Measurements from ENCODE around the gene SRSF9.
"Not testable (repeated sequence)": the region's sequence is repeated elsewhere in the genome, so short reads cannot be mapped to it uniquely, and the experiment has no call there.

SRSF9 gene

DNA sequence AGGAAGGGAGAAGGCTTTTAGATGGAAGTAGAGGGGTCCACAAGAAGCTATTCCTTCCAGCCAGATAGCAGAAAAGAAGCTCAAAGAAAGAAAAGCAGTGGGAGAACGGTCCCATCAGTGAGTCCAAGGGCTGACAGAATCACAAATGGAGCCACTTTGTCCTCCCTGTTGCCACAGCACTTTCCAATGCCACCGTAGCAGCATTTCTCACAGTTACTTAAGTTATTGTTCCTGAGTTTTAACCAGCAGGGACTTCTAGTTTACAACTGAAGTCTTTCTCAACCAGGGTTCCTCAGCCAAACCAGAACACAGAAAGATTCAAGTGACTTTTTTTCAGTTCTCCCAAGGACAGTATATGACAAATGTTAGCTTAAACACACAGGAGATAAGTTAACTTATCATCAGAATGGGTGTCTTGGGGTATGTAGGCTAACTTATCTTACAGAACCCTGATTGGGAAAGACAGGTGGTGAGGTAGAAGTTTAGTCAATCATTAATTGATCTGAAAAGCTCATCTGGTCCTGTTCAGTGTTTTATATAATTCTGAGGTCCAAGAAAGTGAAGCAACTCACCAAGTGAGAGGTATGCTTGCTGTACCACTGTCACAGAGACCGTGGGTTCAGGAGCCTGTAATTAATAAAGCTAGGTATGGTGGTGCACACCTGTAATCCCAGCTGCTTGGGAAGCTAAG lies 16.3 kb downstream of the SRSF9 start:
- Histone ChIP-seq H3K9ac (no peak overlapping the region), H2AFZ (ENCODE audit: low read depth) (no peak overlapping the region), H3K4me1 (ENCODE audit: low read depth, poor library complexity, severe bottlenecking) (peaks cover 14% of the 10 kb centered on the region), H3K4me3 (IDR thresholded peaks at IDR 0.05; ENCODE audit: insufficient read depth, low read depth, low read length) (no peak overlapping the region), H3K27me3 (ENCODE audit: insufficient read depth, low read depth) (no peaks in the 10 kb centered on the region), H4K20me1 (ENCODE audit: insufficient read depth) (no peaks in the 10 kb centered on the region), H3K36me3 (ENCODE audit: insufficient read depth) (no peaks in the 10 kb centered on the region), H3K79me2 (ENCODE audit: insufficient read depth, low read depth) (peaks cover 16% of the 10 kb centered on the region; the same call in 1 of the 2 replicates), H3K27ac (no peak overlapping the region), H3K4me2 (no peak overlapping the region)
- TF ChIP-seq, protein P1, sequence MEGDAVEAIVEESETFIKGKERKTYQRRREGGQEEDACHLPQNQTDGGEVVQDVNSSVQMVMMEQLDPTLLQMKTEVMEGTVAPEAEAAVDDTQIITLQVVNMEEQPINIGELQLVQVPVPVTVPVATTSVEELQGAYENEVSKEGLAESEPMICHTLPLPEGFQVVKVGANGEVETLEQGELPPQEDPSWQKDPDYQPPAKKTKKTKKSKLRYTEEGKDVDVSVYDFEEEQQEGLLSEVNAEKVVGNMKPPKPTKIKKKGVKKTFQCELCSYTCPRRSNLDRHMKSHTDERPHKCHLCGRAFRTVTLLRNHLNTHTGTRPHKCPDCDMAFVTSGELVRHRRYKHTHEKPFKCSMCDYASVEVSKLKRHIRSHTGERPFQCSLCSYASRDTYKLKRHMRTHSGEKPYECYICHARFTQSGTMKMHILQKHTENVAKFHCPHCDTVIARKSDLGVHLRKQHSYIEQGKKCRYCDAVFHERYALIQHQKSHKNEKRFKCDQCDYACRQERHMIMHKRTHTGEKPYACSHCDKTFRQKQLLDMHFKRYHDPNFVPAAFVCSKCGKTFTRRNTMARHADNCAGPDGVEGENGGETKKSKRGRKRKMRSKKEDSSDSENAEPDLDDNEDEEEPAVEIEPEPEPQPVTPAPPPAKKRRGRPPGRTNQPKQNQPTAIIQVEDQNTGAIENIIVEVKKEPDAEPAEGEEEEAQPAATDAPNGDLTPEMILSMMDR (conservative IDR thresholded peaks at IDR 0.05; ENCODE audit: low read depth, low read length) = no peak

GRCh38 chr12:120452524-120452923 lies 17.0 kb downstream of the SRSF9 start:
- not testable (repeated sequence) for H4K20me1 ChIP-seq (ENCODE audit: insufficient read depth); H3K27ac ChIP-seq; H3K4me3 ChIP-seq (IDR thresholded peaks at IDR 0.05; ENCODE audit: insufficient read depth, low read depth, low read length); H3K4me2 ChIP-seq; H3K9ac ChIP-seq; H2AFZ ChIP-seq (ENCODE audit: low read depth); H3K36me3 ChIP-seq (ENCODE audit: insufficient read depth); H3K27me3 ChIP-seq (ENCODE audit: insufficient read depth, low read depth)
- Histone ChIP-seq H3K4me1 (ENCODE audit: low read depth, poor library complexity, severe bottlenecking) (peaks cover 16% of the 10 kb centered on the region), H3K79me2 (ENCODE audit: insufficient read depth, low read depth) (peaks cover 23% of the 10 kb centered on the region)

GRCh38 chr12:120447992-120448391 lies 21.6 kb downstream of the SRSF9 start:
- no peak overlapping the region for H3K27ac ChIP-seq
- H3K4me3 ChIP-seq (IDR thresholded peaks at IDR 0.05; ENCODE audit: insufficient read depth, low read depth, low read length) = no peak overlapping the region
- H3K27me3 ChIP-seq (ENCODE audit: insufficient read depth, low read depth) = no peaks in the 10 kb centered on the region
- peak overlapping the region; percentile 78; the same call in 1 of the 2 replicates for H3K4me2 ChIP-seq
- no peak overlapping the region for H3K9ac ChIP-seq
- no peaks in the 10 kb centered on the region for H3K36me3 ChIP-seq (ENCODE audit: insufficient read depth)
- H3K4me1 ChIP-seq (ENCODE audit: low read depth, poor library complexity, severe bottlenecking) = peaks cover 17% of the 10 kb centered on the region
- H3K79me2 ChIP-seq (ENCODE audit: insufficient read depth, low read depth) = peaks cover 48% of the 10 kb centered on the region
- TF ChIP-seq, protein P1 (conservative IDR thresholded peaks at IDR 0.05; ENCODE audit: low read depth, low read length) = no peak
- H2AFZ ChIP-seq (ENCODE audit: low read depth) = no peak overlapping the region
- H4K20me1 ChIP-seq (ENCODE audit: insufficient read depth) = no peaks in the 10 kb centered on the region

GRCh38 chr12:120446844-120447178 lies 22.7 kb downstream of the SRSF9 start:
- H3K36me3 ChIP-seq (ENCODE audit: insufficient read depth); H3K27me3 ChIP-seq (ENCODE audit: insufficient read depth, low read depth); H3K4me3 ChIP-seq (IDR thresholded peaks at IDR 0.05; ENCODE audit: insufficient read depth, low read depth, low read length); H4K20me1 ChIP-seq (ENCODE audit: insufficient read depth): not testable (repeated sequence)
- peak overlapping the region; percentile 78; the same call in 1 of the 2 replicates for H3K4me2 ChIP-seq
- H3K79me2 ChIP-seq (ENCODE audit: insufficient read depth, low read depth) = peaks cover 48% of the 10 kb centered on the region
- H3K27ac ChIP-seq = peak overlapping the region; percentile 67
- peak overlapping the region; percentile 64 for H2AFZ ChIP-seq (ENCODE audit: low read depth)
- H3K4me1 ChIP-seq (ENCODE audit: low read depth, poor library complexity, severe bottlenecking) = peaks cover 16% of the 10 kb centered on the region
- peak overlapping the region; percentile 71 for H3K9ac ChIP-seq

GRCh38 chr12:120445911-120446843 lies 23.4 kb downstream of the SRSF9 start, which contains the start of the genes GATC and TRIAP1:
TSS of gene GATC (plus strand) at chr12:120446444. CDS start at chr12:120446481, 37 bp downstream.
TSS of gene TRIAP1 (minus strand) at chr12:120446384. CDS start at chr12:120446372, 12 bp downstream.
- H3K4me1 ChIP-seq (ENCODE audit: low read depth, poor library complexity, severe bottlenecking) = peaks cover 16% of the 10 kb centered on the region
- TF ChIP-seq, protein P1 (conservative IDR thresholded peaks at IDR 0.05; ENCODE audit: low read depth, low read length) = no peak
- no peak within 1 kb of the TSS for H3K4me3 ChIP-seq (IDR thresholded peaks at IDR 0.05; ENCODE audit: insufficient read depth, low read depth, low read length)
- H3K27me3 ChIP-seq (ENCODE audit: insufficient read depth, low read depth) = no peaks in the 10 kb centered on the region
- H4K20me1 ChIP-seq (ENCODE audit: insufficient read depth) = no peaks in the 10 kb centered on the region
- peak within 1 kb of the TSS; percentile 67 for H3K27ac ChIP-seq
- H3K4me2 ChIP-seq = peak within 1 kb of the TSS; percentile 78
- peak within 1 kb of the TSS; percentile 64 for H2AFZ ChIP-seq (ENCODE audit: low read depth)
- no peaks in the 10 kb centered on the region for H3K36me3 ChIP-seq (ENCODE audit: insufficient read depth)
- peaks cover 48% of the 10 kb centered on the region for H3K79me2 ChIP-seq (ENCODE audit: insufficient read depth, low read depth)
- H3K9ac ChIP-seq = peak within 1 kb of the TSS; percentile 71
